K562 (cell line): ENCODE data around the gene PRRT1.

Source experiments
- CHD4 ChIP-seq: fragments of 200-600 bp; sonication (generic); IDR thresholded peaks from 3 replicates; pipeline ENCODE4 v1.6.1; 2012; ENCODE audit warnings: low read depth, mild to moderate bottlenecking, mixed read lengths, low read length, inconsistent platforms; ENCODE audit not compliant: insufficient read depth, insufficient replicate concordance, poor library complexity, severe bottlenecking
- EGR1 ChIP-seq: fragments of 450-650 bp; conservative IDR thresholded peaks from 2 replicates; pipeline ENCODE4 v1.6.1; 2017; ENCODE audit warnings: mild to moderate bottlenecking
- PTBP1 ChIP-seq: fragments of 200-400 bp; formaldehyde crosslinking; IDR thresholded peaks from 2 replicates; pipeline ENCODE4 v1.6.1; 2017; ENCODE audit warnings: low read depth, low read length
- YY1 ChIP-seq, 3 experiments: IDR thresholded peaks; 2 replicates each; pipeline ENCODE4 v1.6.1; 2011; ENCODE audit warnings: low read length in 2 of 3, mild to moderate bottlenecking in 2 of 3, moderate library complexity in 2 of 3, borderline replicate concordance in 1 of 3, control low read depth in 1 of 3, low read depth in 1 of 3; ENCODE audit not compliant: insufficient read depth in 3 of 3, insufficient replicate concordance in 2 of 3, control insufficient read depth in 1 of 3, insufficient read length in 1 of 3; ENCODE audit errors: extremely low read depth in 1 of 3
- ZNF174 ChIP-seq: fragments of 250-450 bp; sonication (Bioruptor Pico); IDR thresholded peaks from 2 replicates; pipeline ENCODE4 v1.4.0; 2020; ENCODE audit warnings: mild to moderate bottlenecking
- ZNF175 ChIP-seq: fragments of 200-800 bp; sonication (Bioruptor generic); IDR thresholded peaks from 2 replicates; pipeline ENCODE4 v1.6.1; 2016; ENCODE audit warnings: low read depth, mild to moderate bottlenecking, missing genetic modification characterization, missing compliant biosample characterization
- ZNF324 ChIP-seq: fragments of 250-450 bp; sonication (Bioruptor Pico); IDR thresholded peaks from 2 replicates; pipeline ENCODE4 v1.4.0; 2020; ENCODE audit warnings: mild to moderate bottlenecking
- TF ChIP-seq, protein P1 (sequence below), 2 experiments: fragments of 450-650 bp; formaldehyde crosslinking in 1 of 2; IDR thresholded peaks; 2 replicates each; pipeline versions ENCODE4 v1.4.0 to v1.6.1; 2014 to 2020; ENCODE audit warnings: mild to moderate bottlenecking in 2 of 2, borderline replicate concordance in 1 of 2, low read depth in 1 of 2
- TF ChIP-seq, protein P2 (sequence below): sonication (generic); formaldehyde crosslinking; IDR thresholded peaks from 2 replicates; pipeline ENCODE4 v1.8.1; 2023; ENCODE audit warnings: mild to moderate bottlenecking, missing genetic modification reagents

- TF ChIP-seq ZNF324 (CRISPR knock-in tag) (no peak), ZNF174 (no peak), EGR1 (no peak), PTBP1 (no peak), CHD4 (no peak), YY1 (IDR thresholded peaks at IDR 0.05; ENCODE audit: borderline replicate concordance in 1 of 3, control insufficient read depth in 1 of 3, extremely low read depth in 1 of 3, insufficient read depth in 3 of 3, insufficient read length in 1 of 3, insufficient replicate concordance in 2 of 3, low read depth in 1 of 3, low read length in 2 of 3) (no peak), ZNF175 (no peak)
- TF ChIP-seq, protein P1, sequence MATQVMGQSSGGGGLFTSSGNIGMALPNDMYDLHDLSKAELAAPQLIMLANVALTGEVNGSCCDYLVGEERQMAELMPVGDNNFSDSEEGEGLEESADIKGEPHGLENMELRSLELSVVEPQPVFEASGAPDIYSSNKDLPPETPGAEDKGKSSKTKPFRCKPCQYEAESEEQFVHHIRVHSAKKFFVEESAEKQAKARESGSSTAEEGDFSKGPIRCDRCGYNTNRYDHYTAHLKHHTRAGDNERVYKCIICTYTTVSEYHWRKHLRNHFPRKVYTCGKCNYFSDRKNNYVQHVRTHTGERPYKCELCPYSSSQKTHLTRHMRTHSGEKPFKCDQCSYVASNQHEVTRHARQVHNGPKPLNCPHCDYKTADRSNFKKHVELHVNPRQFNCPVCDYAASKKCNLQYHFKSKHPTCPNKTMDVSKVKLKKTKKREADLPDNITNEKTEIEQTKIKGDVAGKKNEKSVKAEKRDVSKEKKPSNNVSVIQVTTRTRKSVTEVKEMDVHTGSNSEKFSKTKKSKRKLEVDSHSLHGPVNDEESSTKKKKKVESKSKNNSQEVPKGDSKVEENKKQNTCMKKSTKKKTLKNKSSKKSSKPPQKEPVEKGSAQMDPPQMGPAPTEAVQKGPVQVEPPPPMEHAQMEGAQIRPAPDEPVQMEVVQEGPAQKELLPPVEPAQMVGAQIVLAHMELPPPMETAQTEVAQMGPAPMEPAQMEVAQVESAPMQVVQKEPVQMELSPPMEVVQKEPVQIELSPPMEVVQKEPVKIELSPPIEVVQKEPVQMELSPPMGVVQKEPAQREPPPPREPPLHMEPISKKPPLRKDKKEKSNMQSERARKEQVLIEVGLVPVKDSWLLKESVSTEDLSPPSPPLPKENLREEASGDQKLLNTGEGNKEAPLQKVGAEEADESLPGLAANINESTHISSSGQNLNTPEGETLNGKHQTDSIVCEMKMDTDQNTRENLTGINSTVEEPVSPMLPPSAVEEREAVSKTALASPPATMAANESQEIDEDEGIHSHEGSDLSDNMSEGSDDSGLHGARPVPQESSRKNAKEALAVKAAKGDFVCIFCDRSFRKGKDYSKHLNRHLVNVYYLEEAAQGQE (IDR thresholded peaks at IDR 0.05; ENCODE audit: borderline replicate concordance), result no peak
- TF ChIP-seq, protein P1 (CRISPR knock-in tag; IDR thresholded peaks at IDR 0.05; ENCODE audit: low read depth), result no peak
- TF ChIP-seq, protein P2, sequence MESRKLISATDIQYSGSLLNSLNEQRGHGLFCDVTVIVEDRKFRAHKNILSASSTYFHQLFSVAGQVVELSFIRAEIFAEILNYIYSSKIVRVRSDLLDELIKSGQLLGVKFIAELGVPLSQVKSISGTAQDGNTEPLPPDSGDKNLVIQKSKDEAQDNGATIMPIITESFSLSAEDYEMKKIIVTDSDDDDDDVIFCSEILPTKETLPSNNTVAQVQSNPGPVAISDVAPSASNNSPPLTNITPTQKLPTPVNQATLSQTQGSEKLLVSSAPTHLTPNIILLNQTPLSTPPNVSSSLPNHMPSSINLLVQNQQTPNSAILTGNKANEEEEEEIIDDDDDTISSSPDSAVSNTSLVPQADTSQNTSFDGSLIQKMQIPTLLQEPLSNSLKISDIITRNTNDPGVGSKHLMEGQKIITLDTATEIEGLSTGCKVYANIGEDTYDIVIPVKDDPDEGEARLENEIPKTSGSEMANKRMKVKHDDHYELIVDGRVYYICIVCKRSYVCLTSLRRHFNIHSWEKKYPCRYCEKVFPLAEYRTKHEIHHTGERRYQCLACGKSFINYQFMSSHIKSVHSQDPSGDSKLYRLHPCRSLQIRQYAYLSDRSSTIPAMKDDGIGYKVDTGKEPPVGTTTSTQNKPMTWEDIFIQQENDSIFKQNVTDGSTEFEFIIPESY, result no peak
These were observed 5.2 kb upstream of the PRRT1 start for GRCh38 chr6:32156891-32157290.
